Endothelial cell (in vitro differentiated cells): ENCODE data around the gene TSPAN14. TPM values are rescaled to one million over a fixed set of nuclear protein-coding genes. Genes with fewer than 3 reads are reported as not detected.
"Not testable (repeated sequence)": the region's sequence is repeated elsewhere in the genome, so short reads cannot be mapped to it uniquely, and the experiment has no call there.

Experiments
- DNase-seq: peaks from one replicate; pipeline ENCODE4 v3.0.0; 2021; ENCODE audit warnings: low spot score
- H3K27ac Mint-ChIP-seq: one replicate; pipeline ENCODE4 v1.8.0; 2021; ENCODE audit warnings: mixed read lengths, inconsistent platforms; ENCODE audit not compliant: unreplicated experiment
- H3K27me3 Mint-ChIP-seq: one replicate; pipeline ENCODE4 v1.8.0; 2021; ENCODE audit warnings: mild to moderate bottlenecking, moderate library complexity, mixed read lengths, inconsistent platforms; ENCODE audit not compliant: unreplicated experiment
- H3K36me3 Mint-ChIP-seq: one replicate; pipeline ENCODE4 v1.8.0; 2021; ENCODE audit warnings: mild to moderate bottlenecking, low read depth, mixed read lengths, inconsistent platforms; ENCODE audit not compliant: unreplicated experiment
- H3K4me1 Mint-ChIP-seq: one replicate; pipeline ENCODE4 v1.8.0; 2021; ENCODE audit warnings: mild to moderate bottlenecking, mixed read lengths, inconsistent platforms; ENCODE audit not compliant: unreplicated experiment
- H3K4me3 Mint-ChIP-seq: one replicate; pipeline ENCODE4 v1.8.0; 2021; ENCODE audit warnings: mild to moderate bottlenecking, mixed read lengths, inconsistent platforms; ENCODE audit not compliant: unreplicated experiment
- H3K9me3 Mint-ChIP-seq: one replicate; pipeline ENCODE4 v1.8.0; 2021; ENCODE audit warnings: mixed read lengths, inconsistent platforms; ENCODE audit not compliant: unreplicated experiment
- total RNA-seq: library from RNA; stranded (reverse); fragmentation: NEBNext Ultra II Directional; extraction: Animal tissue kit (Norgen Biotek cat#: 25700); gene quantifications from one replicate; pipeline ENCODE4 v1.2.1, GENCODE V29; 2021; ENCODE audit not compliant: unreplicated experiment
- TF ChIP-seq, protein P1 (sequence below): fragments of 200-600 bp; sonication (generic); IDR thresholded peaks from one replicate; pipeline ENCODE4 v1.5.0; 2021; ENCODE audit warnings: antibody characterized with exemption; ENCODE audit not compliant: unreplicated experiment

Gene TSPAN14
- total RNA-seq, 1 donor from 2014 or later: 147 TPM

- no peaks in the 10 kb centered on the region for H3K9me3 Mint-ChIP-seq
- TF ChIP-seq, protein P1, sequence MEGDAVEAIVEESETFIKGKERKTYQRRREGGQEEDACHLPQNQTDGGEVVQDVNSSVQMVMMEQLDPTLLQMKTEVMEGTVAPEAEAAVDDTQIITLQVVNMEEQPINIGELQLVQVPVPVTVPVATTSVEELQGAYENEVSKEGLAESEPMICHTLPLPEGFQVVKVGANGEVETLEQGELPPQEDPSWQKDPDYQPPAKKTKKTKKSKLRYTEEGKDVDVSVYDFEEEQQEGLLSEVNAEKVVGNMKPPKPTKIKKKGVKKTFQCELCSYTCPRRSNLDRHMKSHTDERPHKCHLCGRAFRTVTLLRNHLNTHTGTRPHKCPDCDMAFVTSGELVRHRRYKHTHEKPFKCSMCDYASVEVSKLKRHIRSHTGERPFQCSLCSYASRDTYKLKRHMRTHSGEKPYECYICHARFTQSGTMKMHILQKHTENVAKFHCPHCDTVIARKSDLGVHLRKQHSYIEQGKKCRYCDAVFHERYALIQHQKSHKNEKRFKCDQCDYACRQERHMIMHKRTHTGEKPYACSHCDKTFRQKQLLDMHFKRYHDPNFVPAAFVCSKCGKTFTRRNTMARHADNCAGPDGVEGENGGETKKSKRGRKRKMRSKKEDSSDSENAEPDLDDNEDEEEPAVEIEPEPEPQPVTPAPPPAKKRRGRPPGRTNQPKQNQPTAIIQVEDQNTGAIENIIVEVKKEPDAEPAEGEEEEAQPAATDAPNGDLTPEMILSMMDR: no peak
- H3K27ac Mint-ChIP-seq: peak overlapping the region; percentile 75
- peaks cover 19% of the 10 kb centered on the region for H3K27me3 Mint-ChIP-seq
- no peak overlapping the region for H3K4me3 Mint-ChIP-seq
- H3K36me3 Mint-ChIP-seq: peaks cover 9% of the 10 kb centered on the region
- no peak for DNase-seq
- peaks cover 49% of the 10 kb centered on the region for H3K4me1 Mint-ChIP-seq
These were observed 88.7 kb downstream of the TSPAN14 start for GRCh38 chr10:80542652-80543318.

GRCh38 chr10:80543319-80543672 lies 89.2 kb downstream of the TSPAN14 start:
- H3K27me3 Mint-ChIP-seq: peaks cover 19% of the 10 kb centered on the region
- DNase-seq, H3K4me3 Mint-ChIP-seq, H3K36me3 Mint-ChIP-seq, H3K27ac Mint-ChIP-seq, H3K9me3 Mint-ChIP-seq: not testable (repeated sequence)
- H3K4me1 Mint-ChIP-seq: peaks cover 44% of the 10 kb centered on the region

- peaks cover 53% of the 10 kb centered on the region for H3K4me1 Mint-ChIP-seq
- peaks cover 22% of the 10 kb centered on the region for H3K27me3 Mint-ChIP-seq
- peaks cover 9% of the 10 kb centered on the region for H3K36me3 Mint-ChIP-seq
- TF ChIP-seq, protein P1: no peak
- DNase-seq: no peak
- no peaks in the 10 kb centered on the region for H3K9me3 Mint-ChIP-seq
- peak overlapping the region; percentile 35 for H3K4me3 Mint-ChIP-seq
- H3K27ac Mint-ChIP-seq: peak overlapping the region; percentile 5
These were observed 90.3 kb downstream of the TSPAN14 start for GRCh38 chr10:80544316-80544953.

DNA sequence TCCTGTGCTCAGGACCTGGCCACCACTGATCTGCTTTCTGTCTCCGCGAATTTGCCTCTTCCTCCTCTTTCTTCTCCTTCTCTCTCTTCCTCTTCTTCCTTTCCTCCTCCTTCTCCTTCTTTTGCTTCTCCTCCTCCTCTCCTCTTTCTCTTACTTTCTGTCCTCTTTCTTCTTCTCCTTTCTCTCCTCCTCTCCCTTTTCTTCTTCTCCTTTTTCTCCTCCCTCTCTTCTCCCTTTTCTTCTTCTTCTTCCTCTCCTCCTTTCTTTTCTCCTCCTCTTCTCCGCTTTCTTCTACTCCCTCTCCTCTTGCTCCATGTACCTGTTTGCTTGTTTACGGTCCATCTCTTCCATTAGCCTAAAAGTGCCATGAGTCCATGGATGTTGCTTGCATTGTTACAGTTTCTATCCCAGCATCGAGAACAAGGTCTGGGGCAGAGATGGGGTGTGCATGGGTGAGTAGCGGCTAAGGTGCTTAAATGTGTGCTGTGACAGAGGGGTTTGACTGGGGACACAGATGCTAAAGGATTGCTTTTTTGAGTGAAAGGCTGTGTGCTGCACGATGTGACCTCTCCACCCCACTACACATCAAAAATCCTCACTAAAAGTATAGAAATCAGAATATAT lies 91.3 kb downstream of the TSPAN14 start:
- Mint-ChIP-seq H3K9me3 (no peaks in the 10 kb centered on the region), H3K4me1 (peaks cover 50% of the 10 kb centered on the region), H3K27me3 (peaks cover 22% of the 10 kb centered on the region), H3K27ac (no peak overlapping the region), H3K36me3 (peaks cover 9% of the 10 kb centered on the region), H3K4me3 (no peak overlapping the region)
- DNase-seq: no peak
- TF ChIP-seq, protein P1: no peak

- Mint-ChIP-seq H3K27ac (no peak overlapping the region), H3K36me3 (no peaks in the 10 kb centered on the region), H3K9me3 (no peaks in the 10 kb centered on the region), H3K4me1 (peaks cover 29% of the 10 kb centered on the region), H3K4me3 (no peak overlapping the region), H3K27me3 (peaks cover 8% of the 10 kb centered on the region)
- TF ChIP-seq, protein P1: no peak
- DNase-seq: no peak
These were observed 98.1 kb downstream of the TSPAN14 start for GRCh38 chr10:80552151-80552646.
